ENCODE measurements around the gene USP33. TPM values are rescaled to one million over a fixed set of nuclear protein-coding genes. Genes with fewer than 3 reads are reported as not detected.
A peak's percentile ranks its signal among the peaks of the same experiment; 100 is the strongest.
"Not testable (repeated sequence)": the region's sequence is repeated elsewhere in the genome, so short reads cannot be mapped to it uniquely, and the experiment has no call there.

The USP33 gene
- total RNA-seq, 1 experiment from 2014 or later: 61.6 TPM

GRCh38 chr1:77794550-77794949 is 34.9 kb upstream of the USP33 start:
- no peak overlapping the region for H3K4me3 Mint-ChIP-seq
- peaks cover under 1% of the 10 kb centered on the region; the same call in 1 of the 2 replicates for H3K36me3 Mint-ChIP-seq
- H3K27me3 Mint-ChIP-seq (ENCODE audit: low read depth): no peaks in the 10 kb centered on the region
- ChIA-PET POLR2A (no interaction called here), CTCF (no interaction called here)
- TF ChIP-seq ZNF121 (CRISPR knock-in tag; IDR thresholded peaks at IDR 0.05): peak; percentile 62; the same call in 1 of the 2 replicates
- no peak for TF ChIP-seq FOXJ3 (CRISPR knock-in tag; IDR thresholded peaks at IDR 0.05; ENCODE audit: borderline replicate concordance)
- no peaks in the 10 kb centered on the region for H3K9me3 Mint-ChIP-seq
- no peak overlapping the region for H3K27ac Mint-ChIP-seq
- H3K4me1 Mint-ChIP-seq: no peaks in the 10 kb centered on the region
- ATAC-seq: no peak
- no peak for DNase-seq (ENCODE audit: low spot score)

DNA sequence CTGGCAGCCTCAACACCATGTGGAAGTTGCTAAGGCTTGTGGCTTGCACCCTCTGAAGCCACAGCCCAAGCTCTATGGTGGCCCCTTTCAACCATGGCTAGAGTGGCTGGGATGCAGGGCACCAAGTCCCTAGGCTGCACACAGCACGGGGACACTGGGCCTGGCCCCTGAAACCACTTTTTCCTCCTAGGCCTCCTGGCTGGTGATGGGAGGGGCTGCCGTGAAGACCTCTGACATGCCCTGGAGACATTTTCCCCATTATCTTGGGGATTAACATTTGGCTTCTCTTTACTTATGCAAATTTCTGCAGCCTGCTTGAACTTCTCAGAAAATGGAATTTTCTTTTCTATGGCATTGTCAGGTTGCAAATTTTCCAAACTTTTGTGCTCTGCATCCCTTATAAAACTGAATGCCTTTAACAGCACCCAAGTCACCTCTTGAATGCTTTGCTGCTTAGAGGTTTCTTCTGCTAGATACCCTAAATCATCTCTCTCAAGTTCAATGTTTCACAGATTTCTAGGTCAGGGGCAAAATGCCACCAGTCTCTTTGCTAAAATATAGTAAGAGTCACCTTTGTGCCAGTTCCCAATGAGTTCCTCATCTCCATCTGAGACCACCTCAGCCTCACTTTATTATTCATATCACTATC is 26.6 kb upstream of the USP33 start:
- Mint-ChIP-seq H3K9me3 (peaks cover 30% of the 10 kb centered on the region), H3K36me3 (peaks cover 51% of the 10 kb centered on the region)
- H3K27me3 Mint-ChIP-seq (ENCODE audit: low read depth); DNase-seq (ENCODE audit: low spot score); CTCF ChIA-PET; H3K4me1 Mint-ChIP-seq; H3K27ac Mint-ChIP-seq; H3K4me3 Mint-ChIP-seq; POLR2A ChIA-PET; ATAC-seq: not testable (repeated sequence)

DNA sequence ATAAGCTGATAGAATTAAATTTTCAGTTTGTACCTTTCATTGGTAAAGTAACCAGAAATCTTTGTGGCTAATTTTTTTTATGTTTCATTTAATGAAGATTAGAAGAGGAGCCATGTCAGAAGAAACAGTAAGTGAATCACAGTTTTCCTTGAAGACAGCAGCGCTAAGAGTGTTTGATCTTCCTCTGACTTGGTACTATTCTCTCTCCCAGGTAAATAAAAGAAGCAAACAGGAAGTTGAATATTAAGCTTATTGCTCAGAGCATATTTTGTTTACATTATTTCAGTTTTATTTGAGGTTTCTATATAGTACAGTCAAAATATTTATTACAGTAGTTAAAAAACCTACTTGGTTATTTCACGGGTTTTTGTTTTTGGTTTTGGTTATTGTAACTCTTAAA is 23.5 kb upstream of the USP33 start:
- DNase-seq (ENCODE audit: low spot score) (no peak), ATAC-seq (no peak)
- Mint-ChIP-seq H3K27me3 (ENCODE audit: low read depth) (no peaks in the 10 kb centered on the region), H3K36me3 (peaks cover 42% of the 10 kb centered on the region), H3K4me1 (peaks cover 13% of the 10 kb centered on the region), H3K9me3 (peaks cover 30% of the 10 kb centered on the region), H3K27ac (no peak overlapping the region), H3K4me3 (no peak overlapping the region)
- ChIA-PET POLR2A (no interaction called here), CTCF (no interaction called here)
- TF ChIP-seq TP53 (CRISPR knock-in tag; IDR thresholded peaks at IDR 0.05) (no peak), USF2 (CRISPR knock-in tag; IDR thresholded peaks at IDR 0.05) (no peak)

- ChIA-PET CTCF (no interaction called here), POLR2A (no interaction called here)
- H3K27me3 Mint-ChIP-seq (ENCODE audit: low read depth): no peaks in the 10 kb centered on the region
- H3K4me1 Mint-ChIP-seq: peaks cover 13% of the 10 kb centered on the region
- ATAC-seq (no peak), DNase-seq (ENCODE audit: low spot score) (no peak)
- peaks cover 31% of the 10 kb centered on the region for H3K36me3 Mint-ChIP-seq
- no peak overlapping the region for H3K27ac Mint-ChIP-seq
- no peak overlapping the region for H3K4me3 Mint-ChIP-seq
- TF ChIP-seq, protein P1, sequence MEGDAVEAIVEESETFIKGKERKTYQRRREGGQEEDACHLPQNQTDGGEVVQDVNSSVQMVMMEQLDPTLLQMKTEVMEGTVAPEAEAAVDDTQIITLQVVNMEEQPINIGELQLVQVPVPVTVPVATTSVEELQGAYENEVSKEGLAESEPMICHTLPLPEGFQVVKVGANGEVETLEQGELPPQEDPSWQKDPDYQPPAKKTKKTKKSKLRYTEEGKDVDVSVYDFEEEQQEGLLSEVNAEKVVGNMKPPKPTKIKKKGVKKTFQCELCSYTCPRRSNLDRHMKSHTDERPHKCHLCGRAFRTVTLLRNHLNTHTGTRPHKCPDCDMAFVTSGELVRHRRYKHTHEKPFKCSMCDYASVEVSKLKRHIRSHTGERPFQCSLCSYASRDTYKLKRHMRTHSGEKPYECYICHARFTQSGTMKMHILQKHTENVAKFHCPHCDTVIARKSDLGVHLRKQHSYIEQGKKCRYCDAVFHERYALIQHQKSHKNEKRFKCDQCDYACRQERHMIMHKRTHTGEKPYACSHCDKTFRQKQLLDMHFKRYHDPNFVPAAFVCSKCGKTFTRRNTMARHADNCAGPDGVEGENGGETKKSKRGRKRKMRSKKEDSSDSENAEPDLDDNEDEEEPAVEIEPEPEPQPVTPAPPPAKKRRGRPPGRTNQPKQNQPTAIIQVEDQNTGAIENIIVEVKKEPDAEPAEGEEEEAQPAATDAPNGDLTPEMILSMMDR (IDR thresholded peaks at IDR 0.05): no peak
- TF ChIP-seq RELA (CRISPR knock-in tag; IDR thresholded peaks at IDR 0.05; ENCODE audit: borderline replicate concordance) (no peak), ZNF416 (CRISPR knock-in tag; IDR thresholded peaks at IDR 0.05) (no peak), PRRX2 (CRISPR knock-in tag; IDR thresholded peaks at IDR 0.05) (no peak), NFATC4 (CRISPR knock-in tag; IDR thresholded peaks at IDR 0.05) (no peak)
- H3K9me3 Mint-ChIP-seq: peaks cover 25% of the 10 kb centered on the region
Observed at GRCh38 chr1:77781683-77782082, 22.0 kb upstream of the USP33 start.

GRCh38 chr1:77779529-77780281 is 20.1 kb upstream of the USP33 start, which contains the start of gene MIGA1:
TSS of gene MIGA1 (plus strand) at chr1:77779649. CDS start at chr1:77783253, 3,604 bp downstream.
- Mint-ChIP-seq H3K9me3 (peaks cover 8% of the 10 kb centered on the region), H3K36me3 (peaks cover 12% of the 10 kb centered on the region), H3K4me1 (peaks cover 13% of the 10 kb centered on the region), H3K4me3 (peak within 1 kb of the TSS; percentile 92), H3K27ac (peak within 1 kb of the TSS; percentile 92), H3K27me3 (ENCODE audit: low read depth) (no peaks in the 10 kb centered on the region)
- DNase-seq (ENCODE audit: low spot score) (peak; percentile 85), ATAC-seq (peak; percentile 97)
- ChIA-PET CTCF (interaction anchor here (0.6 to 1.6 kb wide), 8 partner anchors 9 to 126 kb away, joined by 3 to 6 read pairs (median 4); partner anchors contain the start of gene USP33), POLR2A (interaction anchor here (0.6 to 1.4 kb wide), 4 partner anchors 35 to 109 kb away, joined by 3 to 8 read pairs (median 4); partner anchors contain the start of genes NEXN and ZZZ3)
- TF ChIP-seq GABPB1 (CRISPR knock-in tag; IDR thresholded peaks at IDR 0.05): peak; percentile 70; the same call in 1 of the 2 replicates
- TF ChIP-seq MAX (CRISPR knock-in tag; IDR thresholded peaks at IDR 0.05): peak; percentile 47; the same call in 1 of the 2 replicates
- TF ChIP-seq ATF1 (CRISPR knock-in tag; IDR thresholded peaks at IDR 0.05): no peak
- TF ChIP-seq RORB (CRISPR knock-in tag; IDR thresholded peaks at IDR 0.05): no peak
- TF ChIP-seq TEAD1 (CRISPR knock-in tag; IDR thresholded peaks at IDR 0.05): 0 out of 2 replicates have a peak, but pooled peaks have one; percentile 11
- peak; percentile 47; the same call in 1 of the 2 replicates for TF ChIP-seq CREM (CRISPR knock-in tag; IDR thresholded peaks at IDR 0.05)
- TF ChIP-seq ZNF671 (CRISPR knock-in tag; IDR thresholded peaks at IDR 0.05): no peak
- TF ChIP-seq ZNF532 (CRISPR knock-in tag; IDR thresholded peaks at IDR 0.05; ENCODE audit: borderline replicate concordance): no peak
- TF ChIP-seq TEAD4 (CRISPR knock-in tag; IDR thresholded peaks at IDR 0.05): no peak
- TF ChIP-seq FOXP1 (CRISPR knock-in tag; IDR thresholded peaks at IDR 0.05; ENCODE audit: borderline replicate concordance): peak; percentile 78; the same call in 1 of the 2 replicates

Data from WTC11 (cell line).